ENCODE results near the gene ESRRA. TPM values are rescaled to one million over a fixed set of nuclear protein-coding genes. Genes with fewer than 3 reads are reported as not detected.

ESRRA gene
- polyA plus RNA-seq, 1 donor (not counting 4 experiments of a cell fraction or from before 2014, with no cell fraction given): 20.8 TPM

DNA sequence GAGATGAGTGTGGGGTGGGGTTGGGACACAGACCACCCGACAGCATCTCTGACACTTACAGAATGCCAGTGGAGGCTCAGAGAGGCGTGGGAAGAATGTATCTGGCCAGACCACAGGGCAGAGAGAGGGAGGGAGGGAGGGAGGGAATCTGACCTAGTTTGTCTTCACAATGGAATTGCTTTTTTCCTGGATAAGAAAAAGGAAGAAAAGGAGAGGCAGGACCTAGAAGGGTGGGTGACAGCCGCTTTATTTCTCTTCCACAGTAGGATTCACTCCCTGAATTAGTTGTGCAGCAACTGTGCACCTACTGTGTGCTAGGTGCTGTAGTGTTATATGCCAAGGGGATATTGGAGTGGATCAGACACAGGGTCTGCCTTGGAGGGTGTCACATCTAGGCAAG is 10.6 kb upstream of the ESRRA start:
- Histone ChIP-seq H3K4me2 (ENCODE audit: control insufficient read depth, extremely low read depth, insufficient read depth, low read depth, low read length) (no peak overlapping the region), H3K4me1 (ENCODE audit: control insufficient read depth, extremely low read depth, insufficient read depth, low read length) (peaks cover 10% of the 10 kb centered on the region), H3K4me3 (ENCODE audit: control insufficient read depth in 2 of 3, extremely low read depth in 1 of 3, insufficient read depth in 2 of 3, low read depth in 1 of 3, low read length in 3 of 3) (no peak overlapping the region), H3K79me2 (ENCODE audit: control insufficient read depth, insufficient read depth, low read length) (no peaks in the 10 kb centered on the region), H4K20me1 (ENCODE audit: control insufficient read depth, extremely low read depth, insufficient read depth, low read length) (no peaks in the 10 kb centered on the region), H3K36me3 (ENCODE audit: control insufficient read depth in 2 of 2, extremely low read depth in 1 of 2, insufficient read depth in 2 of 2, low read length in 2 of 2) (no peaks in the 10 kb centered on the region), H3K27me3 (ENCODE audit: control insufficient read depth, extremely low read depth, insufficient read depth, low read length) (peaks cover 64% of the 10 kb centered on the region), H3K9ac (ENCODE audit: control insufficient read depth, extremely low read depth, insufficient read depth, low read length) (no peak overlapping the region), H3K27ac (ENCODE audit: control insufficient read depth, insufficient read depth, low read length) (no peak overlapping the region), H3K9me1 (ENCODE audit: control insufficient read depth, extremely low read depth, insufficient read depth, low read length) (no peaks in the 10 kb centered on the region), H2AFZ (ENCODE audit: control insufficient read depth, low read length) (no peak overlapping the region), H3K9me3 (ENCODE audit: control insufficient read depth, low read depth, low read length) (no peaks in the 10 kb centered on the region)
- FAIRE-seq (no peak), DNase-seq (ENCODE audit: low read depth, low spot score) (no peak)
- dilution Hi-C loops (cut with MboI; ENCODE audit: extremely low pct_ligation_motif_present, low sequenced_read_pairs): no loop called here
- TF ChIP-seq, protein P1, sequence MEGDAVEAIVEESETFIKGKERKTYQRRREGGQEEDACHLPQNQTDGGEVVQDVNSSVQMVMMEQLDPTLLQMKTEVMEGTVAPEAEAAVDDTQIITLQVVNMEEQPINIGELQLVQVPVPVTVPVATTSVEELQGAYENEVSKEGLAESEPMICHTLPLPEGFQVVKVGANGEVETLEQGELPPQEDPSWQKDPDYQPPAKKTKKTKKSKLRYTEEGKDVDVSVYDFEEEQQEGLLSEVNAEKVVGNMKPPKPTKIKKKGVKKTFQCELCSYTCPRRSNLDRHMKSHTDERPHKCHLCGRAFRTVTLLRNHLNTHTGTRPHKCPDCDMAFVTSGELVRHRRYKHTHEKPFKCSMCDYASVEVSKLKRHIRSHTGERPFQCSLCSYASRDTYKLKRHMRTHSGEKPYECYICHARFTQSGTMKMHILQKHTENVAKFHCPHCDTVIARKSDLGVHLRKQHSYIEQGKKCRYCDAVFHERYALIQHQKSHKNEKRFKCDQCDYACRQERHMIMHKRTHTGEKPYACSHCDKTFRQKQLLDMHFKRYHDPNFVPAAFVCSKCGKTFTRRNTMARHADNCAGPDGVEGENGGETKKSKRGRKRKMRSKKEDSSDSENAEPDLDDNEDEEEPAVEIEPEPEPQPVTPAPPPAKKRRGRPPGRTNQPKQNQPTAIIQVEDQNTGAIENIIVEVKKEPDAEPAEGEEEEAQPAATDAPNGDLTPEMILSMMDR (optimal IDR thresholded peaks at IDR 0.05 in 1 of 3, IDR thresholded peaks at IDR 0.05 in 1 of 3, conservative IDR thresholded peaks at IDR 0.05 in 1 of 3; ENCODE audit: extremely low read depth in 1 of 3, insufficient read depth in 2 of 3, low read length in 3 of 3): no peak
- TF ChIP-seq EZH2 (IDR thresholded peaks at IDR 0.05; ENCODE audit: low read length): no peak

DNA sequence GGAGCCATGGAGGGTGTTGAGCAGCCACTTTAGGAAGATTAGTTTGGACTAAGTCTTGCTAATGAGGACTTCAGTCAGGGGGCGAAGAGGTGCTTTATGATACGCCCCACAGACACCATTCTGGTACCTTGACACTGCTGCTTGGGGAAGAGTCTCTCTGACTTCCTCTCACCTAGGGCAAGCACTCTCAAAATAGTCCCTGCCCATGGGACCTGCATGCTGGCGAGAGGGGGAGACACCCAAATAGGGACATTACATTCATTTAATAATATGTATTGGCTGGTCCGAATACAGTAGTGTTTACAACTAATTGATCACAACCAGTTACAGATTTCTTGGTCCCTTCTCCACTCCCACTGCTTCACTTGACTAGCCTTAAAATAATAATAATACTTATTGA is 9.6 kb upstream of the ESRRA start:
- TF ChIP-seq, protein P1 (optimal IDR thresholded peaks at IDR 0.05 in 1 of 3, IDR thresholded peaks at IDR 0.05 in 1 of 3, conservative IDR thresholded peaks at IDR 0.05 in 1 of 3; ENCODE audit: extremely low read depth in 1 of 3, insufficient read depth in 2 of 3, low read length in 3 of 3): no peak
- TF ChIP-seq EZH2 (IDR thresholded peaks at IDR 0.05; ENCODE audit: low read length): no peak
- H3K79me2 ChIP-seq (ENCODE audit: control insufficient read depth, insufficient read depth, low read length): no peaks in the 10 kb centered on the region
- H3K27ac ChIP-seq (ENCODE audit: control insufficient read depth, insufficient read depth, low read length): no peak overlapping the region
- H3K9me1 ChIP-seq (ENCODE audit: control insufficient read depth, extremely low read depth, insufficient read depth, low read length): no peaks in the 10 kb centered on the region
- no peak overlapping the region for H3K4me3 ChIP-seq (ENCODE audit: control insufficient read depth in 2 of 3, extremely low read depth in 1 of 3, insufficient read depth in 2 of 3, low read depth in 1 of 3, low read length in 3 of 3)
- H3K9ac ChIP-seq (ENCODE audit: control insufficient read depth, extremely low read depth, insufficient read depth, low read length): no peak overlapping the region
- dilution Hi-C loops (cut with MboI; ENCODE audit: extremely low pct_ligation_motif_present, low sequenced_read_pairs): no loop called here
- no peak for FAIRE-seq
- no peak overlapping the region for H2AFZ ChIP-seq (ENCODE audit: control insufficient read depth, low read length)
- no peaks in the 10 kb centered on the region for H3K36me3 ChIP-seq (ENCODE audit: control insufficient read depth in 2 of 2, extremely low read depth in 1 of 2, insufficient read depth in 2 of 2, low read length in 2 of 2)
- H4K20me1 ChIP-seq (ENCODE audit: control insufficient read depth, extremely low read depth, insufficient read depth, low read length): no peaks in the 10 kb centered on the region
- no peak overlapping the region for H3K4me2 ChIP-seq (ENCODE audit: control insufficient read depth, extremely low read depth, insufficient read depth, low read depth, low read length)
- no peaks in the 10 kb centered on the region for H3K9me3 ChIP-seq (ENCODE audit: control insufficient read depth, low read depth, low read length)
- peaks cover 71% of the 10 kb centered on the region for H3K27me3 ChIP-seq (ENCODE audit: control insufficient read depth, extremely low read depth, insufficient read depth, low read length)
- H3K4me1 ChIP-seq (ENCODE audit: control insufficient read depth, extremely low read depth, insufficient read depth, low read length): peaks cover 19% of the 10 kb centered on the region
- DNase-seq (ENCODE audit: low read depth, low spot score): no peak
